GM23248 (cell line): ENCODE results near the gene CUX1. TPM values are rescaled to one million over a fixed set of nuclear protein-coding genes. Genes with fewer than 3 reads are reported as not detected.

ENCODE experiments used
- DNase-seq: peaks from one replicate; pipeline ENCODE4 v3.0.0-alpha.2; 2015
- H2AFZ ChIP-seq: fragments of 200-600 bp; sonication (generic); 2 replicates; pipeline ENCODE4 v1.6.1; 2016; ENCODE audit warnings: antibody characterized with exemption
- H3F3A ChIP-seq: fragments of 200-600 bp; sonication (generic); 2 replicates; pipeline ENCODE4 v1.6.1; 2016; ENCODE audit warnings: mild to moderate bottlenecking, antibody characterized with exemption, mixed run types; ENCODE audit not compliant: insufficient read depth
- H3K27ac ChIP-seq: fragments of 200-600 bp; sonication (generic); 2 replicates; pipeline ENCODE4 v1.5.1; 2016; ENCODE audit warnings: mild to moderate bottlenecking
- H3K27me3 ChIP-seq: fragments of 200-600 bp; sonication (generic); replicated peaks from 2 replicates; pipeline ENCODE4 v1.6.1; 2016; ENCODE audit warnings: mild to moderate bottlenecking; ENCODE audit not compliant: insufficient read depth
- H3K36me3 ChIP-seq: fragments of 200-600 bp; sonication (generic); 2 replicates; pipeline ENCODE4 v1.6.1; 2016; ENCODE audit warnings: low read depth, mild to moderate bottlenecking
- H3K4me1 ChIP-seq: fragments of 200-600 bp; sonication (generic); 2 replicates; pipeline ENCODE4 v1.6.1; 2016; ENCODE audit warnings: mild to moderate bottlenecking; ENCODE audit not compliant: insufficient read depth
- H3K4me2 ChIP-seq: fragments of 200-600 bp; sonication (generic); one replicate; pipeline ENCODE4 v1.6.1; 2016; ENCODE audit warnings: mild to moderate bottlenecking; ENCODE audit not compliant: unreplicated experiment
- H3K4me3 ChIP-seq: fragments of 200-600 bp; sonication (generic); 2 replicates; pipeline ENCODE4 v1.5.1; 2016; ENCODE audit warnings: mild to moderate bottlenecking
- H3K79me2 ChIP-seq: fragments of 200-600 bp; sonication (generic); 2 replicates; pipeline ENCODE4 v1.6.1; 2016; ENCODE audit warnings: mild to moderate bottlenecking; ENCODE audit not compliant: insufficient read depth
- H3K9ac ChIP-seq: fragments of 200-600 bp; sonication (generic); 2 replicates; pipeline ENCODE4 v1.6.1; 2016; ENCODE audit warnings: mild to moderate bottlenecking
- H3K9me2 ChIP-seq: fragments of 200-600 bp; sonication (generic); 2 replicates; pipeline ENCODE4 v1.6.1; 2016; ENCODE audit warnings: mixed run types, mild to moderate bottlenecking, moderate library complexity; ENCODE audit not compliant: insufficient read depth
- H3K9me3 ChIP-seq: fragments of 200-600 bp; sonication (generic); one replicate; pipeline ENCODE4 v1.6.1; 2017; ENCODE audit warnings: low read depth
- H4K20me1 ChIP-seq: fragments of 200-600 bp; sonication (generic); 2 replicates; pipeline ENCODE4 v1.6.0; 2016; ENCODE audit not compliant: insufficient read depth
- EZH2 ChIP-seq: fragments of 200-600 bp; sonication (generic); IDR thresholded peaks from 2 replicates; pipeline ENCODE4 v1.6.1; 2018; ENCODE audit warnings: antibody characterized with exemption, mild to moderate bottlenecking; ENCODE audit not compliant: insufficient read depth, poor library complexity, severe bottlenecking
- EZH2phosphoT487 ChIP-seq: fragments of 200-600 bp; sonication (generic); IDR thresholded peaks from 2 replicates; pipeline ENCODE4 v1.6.1; 2018; ENCODE audit warnings: antibody characterized with exemption, moderate library complexity, mild to moderate bottlenecking, low read depth; ENCODE audit not compliant: insufficient read depth
- WGBS, 2 experiments: methylation state at CpG; one replicate each; pipeline ENCODE4 v1.1.6; 2015 to 2017; ENCODE audit warnings: low lambda C conversion rate in 2 of 2, low coverage in 1 of 2; ENCODE audit errors: missing lambda C conversion rate in 2 of 2; 5-methylcytosine and 5-hydroxymethylcytosine counted together
- in situ Hi-C: fragments of 300-500 bp; cut with MboI; formaldehyde crosslinking; loops from 2 replicates; pipeline ENCODE4 v1.15.0; 2020
- polyA plus RNA-seq: library from polyadenylated mRNA; unstranded; fragments of >200 nt; fragmentation: Nextera tagmentation; extraction: Ambion mirVana; gene quantifications from 2 replicates; pipeline ENCODE4 v1.2.1, GENCODE V29; 2016
- total RNA-seq: library from RNA; depleted of rRNA; stranded (reverse); fragments of >200 nt; shearing (Covaris generic); gene quantifications from 2 replicates; pipeline ENCODE4 v1.2.3, GENCODE V29; 2014

Gene CUX1
- total and polyA plus RNA-seq, 2 experiments from 2014 or later: 30.2 to 34.9 TPM

GRCh38 chr7:101782476-101782875, 35.0 kb upstream of the CUX1 start:
- Histone ChIP-seq H3K36me3 (no peaks in the 10 kb centered on the region), H2AFZ (no peak overlapping the region), H3K4me2 (no peak overlapping the region), H3K4me1 (no peaks in the 10 kb centered on the region), H4K20me1 (no peaks in the 10 kb centered on the region), H3K9ac (no peak overlapping the region), H3K27me3 (peaks cover 57% of the 10 kb centered on the region), H3K9me3 (no peaks in the 10 kb centered on the region), H3K27ac (no peak overlapping the region), H3K9me2 (no peaks in the 10 kb centered on the region), H3K79me2 (no peaks in the 10 kb centered on the region), H3F3A (no peaks in the 10 kb centered on the region), H3K4me3 (no peak overlapping the region)
- in situ Hi-C loops: no loop called here
- 92% methylated on average over 3 of the region's 3 CpGs for WGBS, 2 experiments
- TF ChIP-seq EZH2phosphoT487: no peak
- no peak for TF ChIP-seq EZH2
- DNase-seq: no peak

- Histone ChIP-seq H3K9ac (no peak overlapping the region), H3F3A (no peaks in the 10 kb centered on the region), H3K27ac (no peak overlapping the region), H3K27me3 (peaks cover 57% of the 10 kb centered on the region), H3K79me2 (no peaks in the 10 kb centered on the region), H3K36me3 (no peaks in the 10 kb centered on the region), H2AFZ (no peak overlapping the region), H3K9me3 (no peaks in the 10 kb centered on the region), H4K20me1 (no peaks in the 10 kb centered on the region), H3K4me1 (no peaks in the 10 kb centered on the region), H3K9me2 (no peaks in the 10 kb centered on the region), H3K4me2 (no peak overlapping the region), H3K4me3 (no peak overlapping the region)
- WGBS, 2 experiments: 87 to 92% methylated on average over 3 of the region's 3 CpGs
- no peak for DNase-seq
- in situ Hi-C loops: no loop called here
- no peak for TF ChIP-seq EZH2
- no peak for TF ChIP-seq EZH2phosphoT487
These were observed 34.5 kb upstream of the CUX1 start for GRCh38 chr7:101782896-101783295.

GRCh38 chr7:101783381-101784181, 33.8 kb upstream of the CUX1 start:
- no peak for DNase-seq
- no peak overlapping the region for H3K9ac ChIP-seq

GRCh38 chr7:101784292-101785127, 32.9 kb upstream of the CUX1 start:
- in situ Hi-C loops: no loop called here
- H3F3A ChIP-seq: no peaks in the 10 kb centered on the region
- peak overlapping the region; percentile 31 for H3K4me3 ChIP-seq
- no peaks in the 10 kb centered on the region for H3K9me2 ChIP-seq
- no peak overlapping the region for H3K27ac ChIP-seq
- H3K9me3 ChIP-seq: no peaks in the 10 kb centered on the region
- H4K20me1 ChIP-seq: no peaks in the 10 kb centered on the region
- H3K9ac ChIP-seq: no peak overlapping the region
- H3K27me3 ChIP-seq: peaks cover 50% of the 10 kb centered on the region
- WGBS, 2 experiments: 8% methylated on average over 21 of the region's 21 CpGs
- peak overlapping the region; percentile 19; the same call in 1 of the 2 replicates for H2AFZ ChIP-seq
- no peaks in the 10 kb centered on the region for H3K4me1 ChIP-seq
- no peaks in the 10 kb centered on the region for H3K36me3 ChIP-seq
- peak; percentile 54 for DNase-seq
- H3K4me2 ChIP-seq: peak overlapping the region; percentile 13
- TF ChIP-seq EZH2phosphoT487 (no peak), EZH2 (no peak)
- H3K79me2 ChIP-seq: no peaks in the 10 kb centered on the region

More at GRCh38 chr7:101783381-101784181, 33.8 kb upstream of the CUX1 start:
- Histone ChIP-seq H3K4me2 (no peak overlapping the region), H3K27me3 (peaks cover 54% of the 10 kb centered on the region), H3K4me1 (no peaks in the 10 kb centered on the region), H3K79me2 (no peaks in the 10 kb centered on the region), H3K36me3 (no peaks in the 10 kb centered on the region), H3K27ac (no peak overlapping the region), H3F3A (no peaks in the 10 kb centered on the region), H3K4me3 (no peak overlapping the region), H4K20me1 (no peaks in the 10 kb centered on the region), H3K9me3 (no peaks in the 10 kb centered on the region), H3K9me2 (no peaks in the 10 kb centered on the region), H2AFZ (no peak overlapping the region)
- in situ Hi-C loops: no loop called here
- TF ChIP-seq EZH2phosphoT487 (no peak), EZH2 (no peak)
- 32% methylated on average over 10 of the region's 10 CpGs for WGBS, 2 experiments
